Measurements from ENCODE around the gene TMUB1.

GRCh38 chr7:151131224-151131591 lies 47.9 kb upstream of the TMUB1 start:
- TF ChIP-seq POLR2A (IDR thresholded peaks at IDR 0.05) = no peak
- no peak for TF ChIP-seq CTCF (IDR thresholded peaks at IDR 0.05 in 8 of 11, conservative IDR thresholded peaks at IDR 0.05 in 3 of 11)
- TF ChIP-seq POLR2AphosphoS5 (IDR thresholded peaks at IDR 0.05) = no peak

All from spleen (tissue), 7 donors.